Spinal cord (tissue), 10 donors: ENCODE measurements around the gene CPEB3. TPM values are rescaled to one million over a fixed set of nuclear protein-coding genes. Genes with fewer than 3 reads are reported as not detected.

Source experiments
- DNase-seq, 6 donors: peaks; one replicate each; pipeline versions ENCODE4 v3.0.0 to v3.0.0-alpha.2; 2013 to 2015; ENCODE audit warnings: low spot score in 6 of 6, low read depth in 4 of 6
- H3K27ac ChIP-seq: one replicate; pipeline ENCODE4 v1.5.1; 2013; ENCODE audit warnings: low read depth, low read length, control low read depth
- H3K27me3 ChIP-seq: one replicate; pipeline ENCODE4 v1.6.1; 2013; ENCODE audit warnings: low read length; ENCODE audit not compliant: control insufficient read depth, insufficient read depth
- H3K36me3 ChIP-seq: one replicate; pipeline ENCODE4 v1.6.1; 2013; ENCODE audit warnings: low read length; ENCODE audit not compliant: control insufficient read depth, insufficient read depth
- H3K4me1 ChIP-seq: one replicate; pipeline ENCODE4 v1.6.1; 2013; ENCODE audit warnings: low read length; ENCODE audit not compliant: control insufficient read depth, insufficient read depth
- H3K4me3 ChIP-seq: one replicate; pipeline ENCODE4 v1.5.1; 2013; ENCODE audit warnings: low read depth, low read length, control low read depth
- H3K9me3 ChIP-seq: one replicate; pipeline ENCODE4 v1.6.1; 2013; ENCODE audit warnings: low read length; ENCODE audit not compliant: control insufficient read depth, insufficient read depth
- WGBS: methylation state at CpG from one replicate; pipeline ENCODE4 v1.1.5; 2013; ENCODE audit warnings: missing lambda C conversion rate; ENCODE audit not compliant: insufficient coverage; 5-methylcytosine and 5-hydroxymethylcytosine counted together
- polyA plus RNA-seq, 2 donors: library from polyadenylated mRNA; unstranded; fragments of 120-200 nt; gene quantifications; one replicate each; pipeline ENCODE4 v1.2.1, GENCODE V29; 2013; ENCODE audit not compliant: insufficient read length in 2 of 2
- total RNA-seq, 2 donors: library from RNA; depleted of rRNA in 1 of 2; stranded (reverse); fragments of 120-200 nt in 1 of 2; fragments of >200 nt in 1 of 2; gene quantifications; one replicate each; pipeline versions ENCODE4 v1.2.3 to v1.2.4, GENCODE V29; 2013 to 2014
- donor health status: healthy.

CPEB3 gene
- total and polyA plus RNA-seq, 4 donors: 9.0 to 29.3 (median 17.1) TPM

DNA sequence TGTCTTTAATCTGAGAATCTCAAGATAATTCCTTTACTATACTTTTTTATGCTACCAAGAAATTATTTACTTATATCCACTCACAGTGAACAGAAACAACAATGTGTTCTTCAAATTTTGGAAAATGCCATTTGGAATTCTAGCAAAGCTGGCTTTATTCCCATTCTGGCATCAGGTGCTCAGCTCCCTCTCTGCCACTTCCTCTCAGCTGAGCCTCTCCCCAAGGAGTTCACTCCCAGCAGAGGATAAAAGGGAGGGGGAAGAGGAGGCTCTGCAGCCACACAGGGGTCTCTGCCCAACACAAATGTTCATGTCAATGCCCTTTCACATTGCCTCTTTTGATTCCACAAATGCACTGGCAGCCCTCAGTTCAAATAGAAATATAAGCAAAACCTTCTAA is 116.9 kb downstream of the CPEB3 start:
- Histone ChIP-seq H3K27me3 (no peaks in the 10 kb centered on the region), H3K4me3 (no peak overlapping the region), H3K27ac (no peak overlapping the region), H3K4me1 (no peaks in the 10 kb centered on the region), H3K36me3 (no peaks in the 10 kb centered on the region), H3K9me3 (no peaks in the 10 kb centered on the region)
- no peak for DNase-seq

DNA sequence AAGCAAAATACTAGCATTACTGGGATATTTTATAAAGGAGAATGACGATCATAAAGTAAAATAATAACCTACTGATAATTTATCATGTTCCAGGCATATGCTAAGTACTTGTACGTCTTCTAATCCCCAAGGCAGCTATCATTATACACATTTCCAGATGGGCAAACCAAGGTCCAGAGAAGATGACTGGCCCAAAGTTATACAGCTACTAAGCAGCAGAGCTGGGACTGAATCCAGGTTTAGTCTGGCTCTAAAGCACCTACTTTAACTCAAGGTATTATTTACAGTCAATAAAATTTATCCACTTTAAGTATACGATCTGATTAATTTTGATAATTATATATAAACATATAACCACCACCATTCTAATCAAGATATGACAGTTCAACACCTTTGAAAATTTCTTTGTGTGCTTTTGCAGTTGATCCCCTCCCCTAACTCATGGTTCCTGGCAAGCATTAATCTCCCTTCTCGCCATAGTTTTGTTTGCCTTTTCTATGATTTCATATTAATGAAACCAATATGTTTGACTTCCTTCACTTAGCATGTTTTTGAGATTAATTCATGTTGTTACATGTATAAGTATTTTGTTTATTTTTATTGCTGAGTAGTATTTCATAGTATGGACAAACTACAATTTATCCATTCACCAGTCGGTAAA is 126.7 kb downstream of the CPEB3 start:
- peaks cover 8% of the 10 kb centered on the region for H3K9me3 ChIP-seq
- 70% methylated on average over 2 of the region's 5 CpGs for WGBS

DNA sequence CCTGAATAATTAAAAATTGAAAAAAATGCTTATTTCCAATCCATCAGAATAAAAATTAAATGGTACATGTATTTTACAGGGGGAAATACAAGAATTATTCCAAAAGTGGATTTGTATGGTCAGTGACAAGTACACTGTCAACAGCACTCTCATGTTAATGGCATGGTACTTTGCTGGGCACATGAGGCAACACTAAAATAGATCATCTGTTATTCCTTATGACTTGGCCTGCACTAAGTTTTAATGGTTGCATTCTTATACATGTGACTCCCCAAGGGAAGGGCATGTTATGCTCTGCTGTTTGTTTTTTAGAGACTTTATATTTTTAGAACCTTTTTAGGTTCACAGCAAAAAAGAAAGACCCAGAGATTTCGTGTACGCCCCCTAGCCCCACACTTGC is 128.3 kb downstream of the CPEB3 start:
- Histone ChIP-seq H3K4me3 (no peak overlapping the region), H3K36me3 (no peaks in the 10 kb centered on the region), H3K4me1 (no peaks in the 10 kb centered on the region), H3K9me3 (peaks cover 8% of the 10 kb centered on the region), H3K27ac (no peak overlapping the region), H3K27me3 (no peaks in the 10 kb centered on the region)
- no CpG with 5 or more reads among the region's 2 CpGs for WGBS
- DNase-seq: no peak

More for the DNA sequence above, 126.7 kb downstream of the CPEB3 start:
- Histone ChIP-seq H3K36me3 (no peaks in the 10 kb centered on the region), H3K27me3 (no peaks in the 10 kb centered on the region), H3K27ac (no peak overlapping the region), H3K4me1 (no peaks in the 10 kb centered on the region), H3K4me3 (no peak overlapping the region)
- DNase-seq: no peak

DNA sequence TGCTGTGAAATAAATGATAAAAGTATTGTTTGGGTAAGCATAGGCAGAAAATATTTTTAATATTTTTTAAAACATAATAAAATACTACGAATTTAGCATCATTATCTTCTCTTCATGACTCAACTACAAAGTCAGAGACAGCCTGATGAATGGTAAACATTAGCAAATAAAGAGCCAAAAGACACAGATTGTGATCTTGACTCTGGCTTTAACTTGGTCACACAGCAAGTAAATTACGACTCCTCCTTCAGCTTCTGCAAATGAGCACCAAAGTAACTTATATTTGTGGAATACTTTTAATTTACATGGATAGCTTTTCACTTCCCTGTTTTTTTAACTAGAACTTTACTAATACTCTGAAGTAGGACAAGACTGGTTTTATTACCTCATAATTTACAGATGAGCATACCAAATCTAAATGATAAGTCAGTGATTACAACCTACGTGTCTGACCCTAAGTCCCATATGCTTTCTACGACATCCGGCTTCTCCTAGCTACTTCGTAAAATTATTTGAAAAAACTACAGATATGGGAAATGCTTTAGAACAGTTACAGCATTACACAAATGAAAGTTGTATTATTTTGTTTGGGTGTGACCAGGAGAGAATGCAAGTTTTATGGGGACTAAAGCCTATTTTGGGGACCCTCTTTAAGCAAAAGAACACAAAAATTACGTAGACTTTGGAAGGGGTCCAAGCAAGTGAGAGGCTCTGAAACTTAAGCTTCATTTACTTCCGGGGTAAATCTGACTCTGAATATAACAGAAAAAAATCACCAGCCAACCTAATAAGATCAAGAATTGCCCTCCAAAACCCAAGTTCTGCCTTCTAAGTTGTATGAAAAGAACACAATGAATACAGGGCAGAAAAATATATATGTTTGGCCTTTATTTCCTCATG is 133.8 kb downstream of the CPEB3 start:
- Histone ChIP-seq H3K4me1 (no peaks in the 10 kb centered on the region), H3K9me3 (no peaks in the 10 kb centered on the region), H3K27me3 (no peaks in the 10 kb centered on the region), H3K36me3 (no peaks in the 10 kb centered on the region), H3K4me3 (no peak overlapping the region), H3K27ac (no peak overlapping the region)
- no peak for DNase-seq
- WGBS: 77% methylated on average over 3 of the region's 8 CpGs

DNA sequence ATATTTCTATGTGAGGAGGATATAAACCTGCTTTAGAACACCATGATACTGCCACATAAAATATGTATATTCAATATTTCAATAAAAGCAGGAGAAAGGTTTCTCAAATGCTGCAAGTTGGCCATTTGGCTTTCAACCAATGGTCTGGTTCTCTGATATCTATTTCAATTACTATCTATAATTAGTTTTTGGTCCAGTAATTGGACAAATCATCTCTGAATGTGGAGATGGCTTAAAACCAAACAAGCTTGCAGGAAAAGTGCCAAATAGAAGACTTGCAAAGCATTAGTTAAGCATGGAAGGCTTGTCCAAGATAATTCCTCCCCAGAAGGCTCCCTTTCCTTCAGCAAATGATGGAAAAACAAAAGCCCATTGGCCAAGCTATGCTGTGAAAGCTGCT is 140.1 kb downstream of the CPEB3 start:
- Histone ChIP-seq H3K36me3 (no peaks in the 10 kb centered on the region), H3K4me3 (no peak overlapping the region), H3K27ac (no peak overlapping the region), H3K4me1 (no peaks in the 10 kb centered on the region), H3K9me3 (no peaks in the 10 kb centered on the region), H3K27me3 (no peaks in the 10 kb centered on the region)
- peak in 1 of 6 donors; percentile 38 for DNase-seq

DNA sequence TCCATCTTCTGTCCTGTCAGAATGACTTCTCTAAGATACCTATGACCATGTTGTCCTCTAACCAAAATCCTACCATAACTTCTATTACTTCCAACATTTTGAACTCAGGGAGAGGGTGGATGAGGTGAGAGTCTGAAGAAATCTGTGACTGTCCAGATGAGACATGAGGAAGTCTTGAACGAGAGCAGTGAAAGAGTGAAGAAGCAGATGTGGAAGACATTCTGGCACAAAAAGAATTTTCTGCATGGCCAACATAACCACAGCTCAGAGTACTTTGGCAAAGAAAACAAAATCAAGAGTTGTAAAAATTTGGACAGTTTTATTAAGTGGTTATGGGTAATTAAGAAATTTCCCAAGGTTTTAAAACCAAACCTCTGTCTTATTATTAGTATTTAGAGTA is 141.6 kb downstream of the CPEB3 start:
- no CpG with 5 or more reads among the region's 1 CpG for WGBS
- no peaks in the 10 kb centered on the region for H3K9me3 ChIP-seq
- no peaks in the 10 kb centered on the region for H3K4me1 ChIP-seq
- no peak overlapping the region for H3K4me3 ChIP-seq
- no peaks in the 10 kb centered on the region for H3K27me3 ChIP-seq
- no peak overlapping the region for H3K27ac ChIP-seq
- DNase-seq: no peak
- H3K36me3 ChIP-seq: no peaks in the 10 kb centered on the region

DNA sequence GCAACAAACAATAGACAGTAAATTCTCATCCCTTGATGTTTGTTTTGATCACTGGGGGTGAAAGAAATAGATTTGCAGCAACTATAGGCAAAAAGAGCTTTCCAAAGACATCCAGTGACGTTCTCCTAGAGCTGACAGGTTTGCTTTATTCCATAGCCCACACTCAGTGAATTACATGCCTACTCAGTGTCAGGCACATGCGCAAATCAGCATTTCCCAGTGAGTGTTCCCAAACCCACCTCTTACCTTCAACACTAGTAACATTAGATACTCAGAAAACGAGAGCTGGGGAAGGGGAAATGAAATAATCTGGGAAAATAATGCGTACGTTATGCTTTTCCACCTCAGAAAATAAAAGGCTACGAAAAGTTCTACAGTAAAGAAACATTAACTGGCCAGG is 144.1 kb downstream of the CPEB3 start:
- H3K4me3 ChIP-seq: no peak overlapping the region
- H3K27me3 ChIP-seq: no peaks in the 10 kb centered on the region
- no peak overlapping the region for H3K27ac ChIP-seq
- no peaks in the 10 kb centered on the region for H3K9me3 ChIP-seq
- H3K4me1 ChIP-seq: no peaks in the 10 kb centered on the region
- 83% methylated on average over 4 of the region's 6 CpGs for WGBS
- no peak for DNase-seq
- H3K36me3 ChIP-seq: no peaks in the 10 kb centered on the region

DNA sequence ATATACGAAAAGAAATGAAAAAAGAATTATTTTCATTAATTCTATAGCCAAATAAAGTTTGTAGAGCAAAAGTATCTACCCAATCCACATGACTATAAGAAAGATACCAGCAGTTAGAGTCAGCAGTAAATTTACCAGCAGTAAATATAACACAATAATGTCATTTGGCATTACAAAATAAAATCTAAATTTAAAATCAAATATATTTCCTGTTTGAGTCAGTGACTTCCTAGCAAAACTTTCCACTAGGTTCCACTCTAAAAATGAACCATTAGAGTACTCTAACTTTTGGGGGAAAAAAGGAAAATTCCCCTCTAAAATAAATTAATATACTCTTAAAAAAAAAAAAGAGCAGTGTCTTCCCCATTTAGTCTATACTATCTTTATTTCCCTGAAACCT is 144.8 kb downstream of the CPEB3 start:
- DNase-seq: no peak
- no peak overlapping the region for H3K4me3 ChIP-seq
- no peaks in the 10 kb centered on the region for H3K9me3 ChIP-seq
- H3K4me1 ChIP-seq: no peaks in the 10 kb centered on the region
- no peaks in the 10 kb centered on the region for H3K36me3 ChIP-seq
- no peaks in the 10 kb centered on the region for H3K27me3 ChIP-seq
- no CpG with 5 or more reads among the region's 1 CpG for WGBS
- H3K27ac ChIP-seq: no peak overlapping the region

DNA sequence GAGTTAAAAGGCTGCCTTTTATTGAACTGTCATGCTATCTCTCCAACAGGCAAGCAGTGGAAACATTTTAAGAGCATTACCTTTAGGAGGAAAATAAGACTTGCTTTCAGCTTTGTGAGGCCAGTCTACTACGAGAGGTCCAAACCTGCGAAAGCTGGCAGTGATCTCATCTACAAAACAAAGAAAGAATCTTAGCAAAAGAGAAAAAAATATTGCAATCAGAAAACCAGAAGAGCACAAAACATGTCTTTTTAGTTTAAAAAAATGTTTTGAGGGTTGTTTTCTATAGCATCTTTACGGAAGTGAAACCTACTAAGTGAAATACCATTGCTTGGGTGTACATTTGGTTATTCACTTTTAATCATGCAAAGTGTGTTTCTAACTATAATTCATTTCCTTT is 147.9 kb downstream of the CPEB3 start:
- Histone ChIP-seq H3K27ac (peak overlapping the region; percentile 17), H3K4me1 (no peaks in the 10 kb centered on the region), H3K9me3 (no peaks in the 10 kb centered on the region), H3K4me3 (no peak overlapping the region), H3K27me3 (no peaks in the 10 kb centered on the region), H3K36me3 (no peaks in the 10 kb centered on the region)
- DNase-seq: no peak
- no CpG with 5 or more reads among the region's 3 CpGs for WGBS

DNA sequence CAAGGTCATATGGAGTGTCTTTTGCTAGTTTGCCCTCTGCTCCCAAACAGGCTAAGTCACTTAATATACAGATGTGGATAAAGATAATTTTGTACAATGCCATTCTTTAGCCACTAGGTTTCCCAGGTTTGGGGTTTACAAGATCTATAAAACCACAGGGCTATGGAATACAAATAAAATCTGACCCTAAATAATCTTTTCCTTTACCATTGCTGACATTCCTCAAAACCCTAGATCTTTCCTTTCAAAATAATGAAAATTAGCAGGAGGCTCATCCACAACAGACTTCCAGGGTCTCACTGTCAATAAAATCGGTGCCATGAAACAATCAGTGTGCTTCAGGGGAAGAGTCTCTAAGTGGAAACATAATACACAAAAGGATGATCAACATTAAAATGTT is 148.4 kb downstream of the CPEB3 start:
- peaks cover 4% of the 10 kb centered on the region for H3K36me3 ChIP-seq
- H3K27me3 ChIP-seq: no peaks in the 10 kb centered on the region
- WGBS: no CpG with 5 or more reads among the region's 1 CpG
- DNase-seq: peak in 1 of 6 donors; percentile 34
- H3K4me1 ChIP-seq: no peaks in the 10 kb centered on the region
- H3K4me3 ChIP-seq: no peak overlapping the region
- peak overlapping the region; percentile 17 for H3K27ac ChIP-seq
- no peaks in the 10 kb centered on the region for H3K9me3 ChIP-seq
